HCT116 (cell line): ENCODE results near the gene NR6A1. TPM values are rescaled to one million over a fixed set of nuclear protein-coding genes. Genes with fewer than 3 reads are reported as not detected.

Experiments
- ATAC-seq: fragments of 200-7000 bp; cut with Tn5 transposase; 2 replicates; pipeline ENCODE4 v1.9.1; 2020; ENCODE audit warnings: mild to moderate bottlenecking, moderate library complexity
- BruUV-seq: library from RNA; stranded (reverse); fragments of 400-500 nt; replicated peaks from 2 replicates; lab custom pipeline; 2021; lab: Mats Ljungman, UMichigan
- CTCF ChIA-PET: fragments of 300-600 bp; sonication (Branson Sonifier 250); formaldehyde crosslinking; loops from one replicate; lab custom pipeline; 2021; ENCODE audit warnings: antibody characterized with exemption; lab: Charles Lee
- POLR2A ChIA-PET: fragments of 300-600, 350-600 bp; sonication (Branson Sonifier 250); formaldehyde crosslinking; loops from one replicate; lab custom pipeline; 2021; ENCODE audit warnings: antibody characterized with exemption; lab: Charles Lee
- RAD21 ChIA-PET, 2 experiments: fragments of 300-600 bp; sonication (Branson Sonifier 250); formaldehyde crosslinking; loops; one replicate each; lab custom pipeline; 2023; ENCODE audit warnings: low total read pairs in 2 of 2; ENCODE audit not compliant: uncharacterized antibody in 2 of 2, unreplicated experiment in 2 of 2, low non-redundant PET in 1 of 2; lab: Charles Lee
- DNase-seq: peaks from one replicate; pipeline ENCODE4 v3.0.0-alpha.2; 2010; ENCODE audit warnings: low read depth, low spot score
- H2AFZ ChIP-seq: fragments of 200-600 bp; shearing (Covaris generic), sonication (generic); 2 replicates; pipeline ENCODE4 v1.6.1; 2017; ENCODE audit warnings: low read depth, mixed run types, mixed read lengths, antibody characterized with exemption, low read length; ENCODE audit not compliant: poor library complexity, severe bottlenecking
- H3K27ac ChIP-seq: 2 replicates; pipeline ENCODE4 v1.5.1; 2012; ENCODE audit warnings: low read depth, low read length
- H3K27me3 ChIP-seq: fragments of 200-600 bp; sonication (generic); 2 replicates; pipeline ENCODE4 v1.6.1; 2016; ENCODE audit warnings: mixed run types, low read length, mixed read lengths; ENCODE audit not compliant: insufficient read depth
- H3K36me3 ChIP-seq, 2 experiments: fragments of 200-500 bp in 1 of 2; fragments of 200-600 bp in 1 of 2; sonication (Bioruptor generic) in 1 of 2; sonication (generic) in 1 of 2; 2 replicates each; pipeline versions ENCODE4 v1.5.1 to v1.6.1; 2014 to 2016; ENCODE audit warnings: low read length in 2 of 2, inconsistent platforms in 1 of 2, mixed read lengths in 1 of 2, mixed run types in 1 of 2; ENCODE audit not compliant: insufficient read depth in 2 of 2, control insufficient read depth in 1 of 2
- H3K4me1 ChIP-seq, 2 experiments: fragments of 200-600 bp in 1 of 2; sonication (generic) in 1 of 2; 2 replicates each; pipeline versions ENCODE4 v1.5.1 to v1.6.1; 2012 to 2017; ENCODE audit warnings: low read length in 2 of 2, inconsistent platforms in 1 of 2, mild to moderate bottlenecking in 1 of 2, mixed read lengths in 1 of 2, mixed run types in 1 of 2, moderate library complexity in 1 of 2; ENCODE audit not compliant: insufficient read depth in 2 of 2, control insufficient read depth in 1 of 2
- H3K4me2 ChIP-seq: fragments of 200-600 bp; sonication (generic); 2 replicates; pipeline ENCODE4 v1.6.1; 2017; ENCODE audit warnings: mixed run types, low read length, mixed read lengths
- H3K4me3 ChIP-seq, 2 experiments: fragments of 200-600 bp in 1 of 2; sonication (generic) in 1 of 2; replicated peaks in 1 of 2; 2 replicates each; pipeline ENCODE4 v1.5.1; 2011 to 2016; ENCODE audit warnings: low read length in 2 of 2, control low read depth in 1 of 2, low read depth in 1 of 2, mild to moderate bottlenecking in 1 of 2, mixed read lengths in 1 of 2, mixed run types in 1 of 2
- H3K79me2 ChIP-seq: fragments of 200-600 bp; sonication (generic); 2 replicates; pipeline ENCODE4 v1.6.1; 2017; ENCODE audit warnings: mild to moderate bottlenecking, mixed run types, low read length, moderate library complexity, mixed read lengths; ENCODE audit not compliant: insufficient read depth
- H3K9ac ChIP-seq: fragments of 200-600 bp; sonication (generic); 2 replicates; pipeline ENCODE4 v1.6.1; 2016; ENCODE audit warnings: low read length, mixed read lengths
- H3K9me2 ChIP-seq: fragments of 200-600 bp; sonication (generic), shearing (Covaris generic); 2 replicates; pipeline ENCODE4 v1.6.1; 2017; ENCODE audit warnings: mixed run types, mild to moderate bottlenecking, moderate library complexity; ENCODE audit not compliant: insufficient read depth
- H3K9me3 ChIP-seq, 2 experiments: fragments of 200-500 bp in 1 of 2; fragments of 200-600 bp in 1 of 2; sonication (Bioruptor generic) in 1 of 2; sonication (generic) in 1 of 2; 2 replicates each; pipeline ENCODE4 v1.6.1; 2014 to 2017; ENCODE audit warnings: low read length in 2 of 2, mixed read lengths in 2 of 2, inconsistent platforms in 1 of 2, low read depth in 1 of 2, mild to moderate bottlenecking in 1 of 2, mixed run types in 1 of 2, moderate library complexity in 1 of 2; ENCODE audit not compliant: control insufficient read depth in 1 of 2, insufficient read depth in 1 of 2
- H4K20me1 ChIP-seq: fragments of 200-600 bp; sonication (generic), shearing (Covaris generic); 2 replicates; pipeline ENCODE4 v1.6.1; 2017; ENCODE audit warnings: mixed run types, mild to moderate bottlenecking, moderate library complexity; ENCODE audit not compliant: insufficient read depth
- CEBPB ChIP-seq: IDR thresholded peaks from 2 replicates; pipeline ENCODE4 v1.6.1; 2012; ENCODE audit warnings: low read depth
- EZH2 ChIP-seq: fragments of 200-600 bp; sonication (generic); IDR thresholded peaks from 2 replicates; pipeline ENCODE4 v1.6.1; 2017; ENCODE audit warnings: antibody characterized with exemption, mixed run types
- EZH2phosphoT487 ChIP-seq: fragments of 200-600 bp; IDR thresholded peaks from 2 replicates; pipeline ENCODE4 v1.6.1; 2018; ENCODE audit warnings: antibody characterized with exemption, borderline replicate concordance
- JUND ChIP-seq: IDR thresholded peaks from 2 replicates; pipeline ENCODE4 v1.6.1; 2012
- SIN3A ChIP-seq: IDR thresholded peaks from 2 replicates; pipeline ENCODE4 v1.6.1; 2012; ENCODE audit warnings: low read depth
- SP1 ChIP-seq: IDR thresholded peaks from 2 replicates; pipeline ENCODE4 v1.6.1; 2012; ENCODE audit warnings: low read depth
- SRF ChIP-seq: IDR thresholded peaks from 2 replicates; pipeline ENCODE4 v1.6.1; 2012; ENCODE audit warnings: low read depth
- YY1 ChIP-seq: IDR thresholded peaks from 2 replicates; pipeline ENCODE4 v1.6.1; 2011; ENCODE audit warnings: low read length, low read depth, moderate library complexity, mild to moderate bottlenecking; ENCODE audit not compliant: insufficient replicate concordance; ENCODE audit errors: extremely low read depth
- ZNF274 ChIP-seq: fragments of 200-500 bp; sonication (Bioruptor generic); IDR thresholded peaks from 2 replicates; pipeline ENCODE4 v1.6.1; 2014; ENCODE audit warnings: mild to moderate bottlenecking, low read depth, low read length, inconsistent platforms
- intact Hi-C: fragments of 100-400 bp; cut with micrococcal nuclease; formaldehyde crosslinking; loops from 2 replicates; pipeline ENCODE4 v1.10.0; 2022
- total RNA-seq: library from RNA; stranded (reverse); gene quantifications from one replicate; pipeline ENCODE4 v1.2.1, GENCODE V29; 2021; ENCODE audit not compliant: unreplicated experiment
- TF ChIP-seq, protein P1 (sequence below): IDR thresholded peaks from 2 replicates; pipeline ENCODE4 v1.6.1; 2012; ENCODE audit warnings: low read depth
- TF ChIP-seq, protein P2 (sequence below): IDR thresholded peaks from 2 replicates; pipeline ENCODE4 v1.6.1; 2012

NR6A1 gene
- total RNA-seq, 1 experiment from 2014 or later = 9.9 TPM

DNA sequence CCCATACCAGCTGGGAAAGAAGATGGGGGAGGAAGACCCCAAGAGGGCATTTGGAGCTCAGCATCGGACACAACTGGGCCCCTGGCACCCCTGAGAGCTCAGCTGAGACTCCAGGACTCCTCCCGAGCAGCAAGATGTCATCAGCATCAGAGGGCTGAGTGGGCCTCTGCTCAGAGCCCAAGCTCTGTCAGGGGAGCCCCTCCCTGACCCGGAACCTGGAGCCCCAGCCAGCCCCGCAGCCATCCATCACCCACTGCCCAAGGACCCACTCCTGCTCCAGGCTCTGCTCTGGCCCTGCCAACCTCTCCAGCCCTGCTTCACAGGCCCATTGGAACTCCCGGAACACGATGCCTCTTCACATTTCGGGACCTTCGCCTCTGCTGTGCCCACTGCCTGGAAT is 273.7 kb downstream of the NR6A1 start:
- ChIA-PET RAD21 (no interaction called here), CTCF (no interaction called here), POLR2A (no interaction called here)
- Histone ChIP-seq H3K4me1 (no peaks in the 10 kb centered on the region), H3K27ac (no peak overlapping the region), H3K9ac (no peak overlapping the region), H3K4me2 (no peak overlapping the region), H4K20me1 (no peaks in the 10 kb centered on the region), H3K9me2 (no peaks in the 10 kb centered on the region), H3K4me3 (no peak overlapping the region), H3K79me2 (no peaks in the 10 kb centered on the region), H3K36me3 (no peaks in the 10 kb centered on the region), H2AFZ (no peak overlapping the region), H3K27me3 (no peaks in the 10 kb centered on the region), H3K9me3 (no peaks in the 10 kb centered on the region)
- intact Hi-C loops = no loop called here
- BruUV-seq = no TSS peak
- no peak for ATAC-seq
- no peak for DNase-seq
- no peak for TF ChIP-seq EZH2
- TF ChIP-seq SP1 = no peak
- no peak for TF ChIP-seq SIN3A
- TF ChIP-seq ZNF274 = no peak
- TF ChIP-seq CEBPB = no peak
- TF ChIP-seq, protein P1, sequence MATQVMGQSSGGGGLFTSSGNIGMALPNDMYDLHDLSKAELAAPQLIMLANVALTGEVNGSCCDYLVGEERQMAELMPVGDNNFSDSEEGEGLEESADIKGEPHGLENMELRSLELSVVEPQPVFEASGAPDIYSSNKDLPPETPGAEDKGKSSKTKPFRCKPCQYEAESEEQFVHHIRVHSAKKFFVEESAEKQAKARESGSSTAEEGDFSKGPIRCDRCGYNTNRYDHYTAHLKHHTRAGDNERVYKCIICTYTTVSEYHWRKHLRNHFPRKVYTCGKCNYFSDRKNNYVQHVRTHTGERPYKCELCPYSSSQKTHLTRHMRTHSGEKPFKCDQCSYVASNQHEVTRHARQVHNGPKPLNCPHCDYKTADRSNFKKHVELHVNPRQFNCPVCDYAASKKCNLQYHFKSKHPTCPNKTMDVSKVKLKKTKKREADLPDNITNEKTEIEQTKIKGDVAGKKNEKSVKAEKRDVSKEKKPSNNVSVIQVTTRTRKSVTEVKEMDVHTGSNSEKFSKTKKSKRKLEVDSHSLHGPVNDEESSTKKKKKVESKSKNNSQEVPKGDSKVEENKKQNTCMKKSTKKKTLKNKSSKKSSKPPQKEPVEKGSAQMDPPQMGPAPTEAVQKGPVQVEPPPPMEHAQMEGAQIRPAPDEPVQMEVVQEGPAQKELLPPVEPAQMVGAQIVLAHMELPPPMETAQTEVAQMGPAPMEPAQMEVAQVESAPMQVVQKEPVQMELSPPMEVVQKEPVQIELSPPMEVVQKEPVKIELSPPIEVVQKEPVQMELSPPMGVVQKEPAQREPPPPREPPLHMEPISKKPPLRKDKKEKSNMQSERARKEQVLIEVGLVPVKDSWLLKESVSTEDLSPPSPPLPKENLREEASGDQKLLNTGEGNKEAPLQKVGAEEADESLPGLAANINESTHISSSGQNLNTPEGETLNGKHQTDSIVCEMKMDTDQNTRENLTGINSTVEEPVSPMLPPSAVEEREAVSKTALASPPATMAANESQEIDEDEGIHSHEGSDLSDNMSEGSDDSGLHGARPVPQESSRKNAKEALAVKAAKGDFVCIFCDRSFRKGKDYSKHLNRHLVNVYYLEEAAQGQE = no peak
- no peak for TF ChIP-seq YY1
- no peak for TF ChIP-seq JUND
- TF ChIP-seq, protein P2, sequence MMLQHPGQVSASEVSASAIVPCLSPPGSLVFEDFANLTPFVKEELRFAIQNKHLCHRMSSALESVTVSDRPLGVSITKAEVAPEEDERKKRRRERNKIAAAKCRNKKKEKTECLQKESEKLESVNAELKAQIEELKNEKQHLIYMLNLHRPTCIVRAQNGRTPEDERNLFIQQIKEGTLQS = no peak
- no peak for TF ChIP-seq EZH2phosphoT487
- TF ChIP-seq SRF = no peak
